T47D (cell line): Measurements from ENCODE around the gene FBXW4.
A peak's percentile ranks its signal among the peaks of the same experiment; 100 is the strongest.

ENCODE experiments used
- DNase-seq, 2 experiments: peaks; one replicate each; pipeline versions ENCODE4 v3.0.0 to v3.0.0-alpha.2; 2011 to 2012; ENCODE audit warnings: low read depth in 1 of 2, low spot score in 1 of 2
- JUND ChIP-seq: IDR thresholded peaks from 2 replicates; pipeline ENCODE4 v1.6.1; 2012; ENCODE audit warnings: low read depth
- in situ Hi-C: cut with HindIII; loops from 2 replicates; pipeline ENCODE4 v1.10.0; 2016; ENCODE audit warnings: low sequenced_read_pairs, low pct_unique_long_range_greater_than_20kb

The FBXW4 gene

GRCh38 chr10:101577121-101577871 is 117.7 kb downstream of the FBXW4 start:
- no peak for TF ChIP-seq JUND
- no peak for DNase-seq
- in situ Hi-C loops: no loop called here

DNA sequence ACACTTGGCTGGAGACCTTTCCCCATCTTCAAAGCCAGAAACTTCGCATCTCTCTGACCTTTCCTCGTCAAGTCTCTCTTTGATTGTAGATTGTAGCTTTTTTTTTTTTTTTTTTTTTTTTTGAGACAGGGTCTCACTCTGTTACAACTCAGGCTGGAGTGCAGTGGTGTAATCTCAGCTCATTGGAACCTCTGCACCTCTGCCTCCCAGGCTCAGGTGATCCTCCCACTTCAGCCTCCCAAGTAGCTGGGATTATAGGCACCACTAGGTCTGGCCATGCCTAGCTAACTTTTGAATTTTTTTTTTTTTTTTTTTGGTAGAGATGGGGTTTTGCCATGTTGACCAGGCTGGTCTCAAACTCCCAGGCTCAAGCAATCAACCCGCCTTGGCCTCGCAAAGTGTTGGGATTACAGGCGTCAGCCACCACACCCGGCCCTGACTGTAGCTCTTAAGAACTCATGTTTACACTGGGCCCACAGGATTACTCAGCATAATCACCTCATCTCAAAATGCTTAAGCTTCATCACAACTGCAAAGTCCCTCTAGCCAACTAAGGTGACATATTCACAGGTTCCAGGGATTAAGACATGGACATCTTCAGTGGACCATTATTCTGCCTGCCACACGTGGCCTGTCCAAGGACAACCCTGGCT is 118.6 kb downstream of the FBXW4 start:
- no peak for TF ChIP-seq JUND
- DNase-seq: no peak
- in situ Hi-C loops: no loop called here

DNA sequence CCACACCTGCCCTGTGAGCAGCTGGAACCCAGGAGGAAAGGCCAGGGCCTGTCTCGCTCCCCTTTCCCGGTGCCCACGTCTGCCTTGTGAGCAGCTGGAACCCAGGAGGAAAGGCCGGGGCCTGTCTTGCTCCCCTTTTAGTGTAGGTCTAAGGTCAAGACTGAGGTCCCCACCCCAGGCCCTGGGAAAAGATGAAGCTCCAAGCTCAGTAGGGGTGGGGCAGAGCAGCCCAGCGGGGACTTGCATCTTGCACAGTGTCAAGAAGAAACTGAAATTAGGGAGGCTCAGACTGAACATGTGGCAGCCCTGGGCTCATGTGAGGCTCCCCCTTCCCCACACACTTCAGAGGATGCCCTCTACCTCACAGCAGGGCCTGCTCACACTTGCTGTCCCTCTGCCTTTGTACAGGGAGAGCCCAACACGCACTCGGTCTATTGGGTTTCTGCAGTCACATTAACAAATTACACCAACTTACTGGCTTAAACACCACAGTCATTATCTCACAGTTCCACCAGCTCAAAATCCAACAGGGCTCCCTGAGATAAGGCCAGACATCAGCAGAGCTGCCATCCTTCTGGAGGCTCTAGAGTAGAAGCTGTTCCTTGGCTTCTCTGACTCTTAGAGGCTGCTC is 119.3 kb downstream of the FBXW4 start:
- no peak for DNase-seq
- in situ Hi-C loops: no loop called here
- no peak for TF ChIP-seq JUND

DNA sequence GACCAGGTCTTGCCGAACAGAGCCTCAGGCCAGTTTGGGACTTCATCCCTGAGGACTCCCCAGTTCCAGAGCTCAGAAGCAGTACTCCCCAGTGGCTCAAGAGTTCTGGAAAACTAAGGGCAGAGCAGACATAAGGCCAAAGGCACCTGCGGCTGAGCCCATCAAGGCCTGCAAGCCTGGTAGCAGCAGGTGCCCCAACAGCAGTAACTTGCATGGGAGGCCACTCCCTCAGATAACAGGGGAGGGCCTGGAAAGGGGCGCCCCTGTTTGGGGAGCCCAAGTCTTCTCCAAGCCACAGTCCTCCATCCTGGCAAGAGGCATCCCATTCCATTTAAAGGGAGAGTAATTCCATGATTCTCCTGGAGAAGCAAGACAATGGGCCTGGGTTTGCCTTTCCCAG is 119.9 kb downstream of the FBXW4 start:
- no peak for DNase-seq
- no peak for TF ChIP-seq JUND
- in situ Hi-C loops: no loop called here

DNA sequence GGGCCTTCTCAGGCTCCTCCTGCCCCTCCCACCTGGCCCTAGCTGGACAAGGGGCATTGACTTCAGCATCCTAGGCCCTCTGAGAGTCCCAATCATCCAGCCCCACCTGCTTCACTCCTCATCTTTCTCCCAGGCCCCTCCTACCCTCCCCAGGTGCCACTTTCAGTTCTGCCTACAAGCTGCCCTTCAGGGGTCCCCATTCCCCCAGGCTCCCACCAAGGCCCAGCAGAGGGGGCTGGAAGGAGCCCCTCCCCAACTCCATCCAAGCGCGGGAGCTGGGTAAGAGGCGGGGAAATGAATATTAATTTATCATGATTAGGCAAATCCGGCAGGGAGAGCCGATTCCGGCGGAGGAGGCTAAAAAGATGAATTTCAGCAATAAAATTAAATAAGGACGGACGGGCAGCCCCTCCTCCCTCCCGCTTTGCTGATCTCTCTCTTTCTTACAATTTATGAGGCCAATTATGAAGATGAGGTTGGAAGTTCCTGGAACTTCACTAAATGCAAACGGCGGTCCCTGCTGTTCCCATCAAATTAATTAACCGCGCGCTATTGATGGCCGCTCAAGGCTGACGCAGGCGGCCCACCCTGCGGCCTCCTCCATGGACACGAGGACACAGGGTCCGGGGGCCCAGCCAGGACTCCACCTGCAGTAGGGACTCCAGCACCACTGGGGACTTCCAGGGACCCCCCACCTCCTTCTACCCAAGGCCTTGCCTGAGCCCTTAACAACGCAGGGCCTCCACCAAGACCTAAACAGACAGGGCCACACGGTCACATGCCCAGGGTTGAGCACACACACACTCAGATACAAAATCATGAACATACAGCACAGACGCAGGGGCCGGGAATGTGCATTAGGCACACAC is 120.9 kb downstream of the FBXW4 start:
- in situ Hi-C loops: no loop called here
- no peak for DNase-seq
- no peak for TF ChIP-seq JUND

DNA sequence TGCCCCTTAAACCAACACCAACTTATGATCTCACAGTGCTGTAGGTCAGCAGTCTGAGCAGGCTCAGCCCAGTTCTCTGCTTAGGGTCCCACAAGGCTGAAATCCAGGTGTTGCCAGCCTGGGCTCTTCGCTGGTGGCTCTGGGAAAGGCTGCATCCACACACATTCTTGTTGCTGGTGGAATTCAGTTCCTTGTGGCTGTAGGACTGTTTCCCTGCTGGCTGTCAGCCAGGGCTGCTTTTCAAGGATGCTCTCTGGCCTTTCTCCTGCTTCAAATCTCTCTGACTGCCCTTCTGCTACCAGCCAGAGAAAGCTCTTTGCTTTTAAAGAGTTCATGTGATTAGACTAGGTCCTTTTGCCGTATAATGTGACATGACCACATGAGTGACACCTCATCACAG is 122.2 kb downstream of the FBXW4 start:
- in situ Hi-C loops: no loop called here
- no peak for TF ChIP-seq JUND
- no peak for DNase-seq

GRCh38 chr10:101572126-101572525 is 122.8 kb downstream of the FBXW4 start:
- in situ Hi-C loops: no loop called here
- no peak for TF ChIP-seq JUND
- no peak for DNase-seq

- no peak for DNase-seq
- TF ChIP-seq JUND: no peak
- in situ Hi-C loops: no loop called here
Measured at GRCh38 chr10:101571271-101571925, 123.6 kb downstream of the FBXW4 start.

DNA sequence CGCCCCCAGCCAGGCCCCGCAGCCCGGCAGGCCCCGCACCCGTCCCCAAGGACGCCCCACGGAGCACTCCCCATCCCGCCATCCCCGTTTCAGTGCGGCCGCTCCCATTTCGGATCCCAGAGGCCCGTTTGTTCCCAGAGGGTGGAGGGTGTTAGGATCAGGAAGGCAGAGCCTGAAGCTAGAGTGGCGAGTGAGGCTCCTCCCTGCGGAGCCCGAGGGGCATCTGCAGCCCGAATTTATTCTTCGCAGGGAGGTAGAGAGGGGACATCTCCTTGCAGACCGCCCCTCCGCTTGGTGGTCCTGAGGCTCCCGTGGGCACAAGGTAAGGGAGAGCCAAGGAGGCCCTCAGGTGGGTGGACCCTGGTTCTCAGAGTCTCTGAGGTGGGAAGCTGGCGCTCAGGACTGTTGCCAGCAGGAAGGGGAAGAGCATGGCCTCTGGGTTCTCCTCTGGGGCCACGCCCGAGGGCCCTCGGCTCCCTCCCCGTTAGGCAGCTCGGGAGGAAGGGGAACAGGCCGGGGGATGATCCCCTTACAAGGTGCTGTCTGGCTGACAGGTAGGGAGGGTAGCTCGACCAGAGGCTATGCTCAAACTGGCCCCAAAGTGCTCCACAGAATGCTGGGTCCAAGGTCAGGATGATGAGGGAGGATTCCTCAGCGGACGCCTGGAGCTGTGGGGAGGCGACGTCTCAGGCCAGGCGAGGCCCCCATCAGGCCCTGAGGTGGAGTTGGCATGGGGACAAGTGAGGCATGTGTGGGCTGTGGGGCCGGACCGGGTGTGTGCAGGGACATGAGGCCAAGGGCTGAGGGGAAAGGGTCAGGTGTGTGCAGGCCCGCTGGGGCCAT is 124.3 kb downstream of the FBXW4 start:
- no peak for DNase-seq
- in situ Hi-C loops: no loop called here
- TF ChIP-seq JUND: no peak

- no peak for TF ChIP-seq JUND
- in situ Hi-C loops: no loop called here
- DNase-seq: peak; percentile 86 to 89
Measured at GRCh38 chr10:101569622-101570427, 125.1 kb downstream of the FBXW4 start.

DNA sequence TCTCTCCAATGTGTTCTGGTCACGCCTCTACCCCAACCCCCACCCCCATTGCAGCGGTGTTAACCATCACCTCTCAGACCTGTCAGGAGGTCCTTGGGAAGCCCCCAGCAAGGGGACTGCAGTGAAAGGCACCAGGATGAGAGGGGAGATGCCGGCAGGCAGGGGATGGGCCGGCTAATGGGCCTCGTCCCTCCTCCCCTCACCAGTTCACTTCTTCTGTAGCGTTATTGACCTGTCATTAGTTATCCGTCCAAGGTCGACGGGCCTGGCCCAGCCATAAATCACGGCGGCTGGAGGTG is 125.7 kb downstream of the FBXW4 start:
- in situ Hi-C loops: no loop called here
- no peak for DNase-seq
- TF ChIP-seq JUND: no peak
